ENCODE results near the gene AMN. TPM values are rescaled to one million over a fixed set of nuclear protein-coding genes. Genes with fewer than 3 reads are reported as not detected.

The AMN gene
- total and polyA plus RNA-seq, 2 donors (not counting 1 experiment from before 2014, with no cell fraction given) = 11.5 to 15.0 TPM

- peaks cover 0 to 18% (median 0%) of the 10 kb centered on the region in 3 donors for H3K9me3 ChIP-seq (ENCODE audit: control extremely low read depth in 1 of 3, control insufficient read depth in 2 of 3, insufficient read depth in 1 of 3, low read length in 2 of 3)
- intact Hi-C loops (cut with micrococcal nuclease) = no loop called here
- peak overlapping the region; percentile 50 for H3K4me3 Mint-ChIP-seq
- TF ChIP-seq CTCF (IDR thresholded peaks at IDR 0.05) (no peak), EZH2 (IDR thresholded peaks at IDR 0.05; ENCODE audit: borderline replicate concordance, insufficient read depth, low read depth, low read length, poor library complexity, severe bottlenecking) (no peak)
- POLR2A ChIA-PET = interaction anchor here (1.0 kb wide), 1 partner anchor 10 kb away, joined by 3 read pairs; no protein-coding TSS in a partner anchor
- ATAC-seq (ENCODE audit: low read depth) (no peak), DNase-seq (no peak)
- no peak overlapping the region for H3K9ac ChIP-seq (ENCODE audit: low read length)
- peaks cover 3% of the 10 kb centered on the region for H3K27me3 Mint-ChIP-seq
- H3K9me3 Mint-ChIP-seq (ENCODE audit: insufficient read depth) = no peaks in the 10 kb centered on the region
- WGBS (ENCODE audit: insufficient coverage) = 82% methylated on average over 32 of the region's 34 CpGs
- H3K4me1 Mint-ChIP-seq = peaks cover 31% of the 10 kb centered on the region
- H3K36me3 ChIP-seq (replicated peaks in 1 of 2; ENCODE audit: control extremely low read depth in 1 of 2, control insufficient read depth in 1 of 2, extremely low read depth in 1 of 2, insufficient read depth in 2 of 2, low read length in 1 of 2) = no peaks in the 10 kb centered on the region
- H3K27me3 ChIP-seq (replicated peaks in 1 of 4; ENCODE audit: control extremely low read depth in 1 of 4, control insufficient read depth in 3 of 4, insufficient read depth in 4 of 4, low read length in 3 of 4) = peaks cover 0 to 32% (median 6%) of the 10 kb centered on the region in 4 experiments
- H3K4me3 ChIP-seq (ENCODE audit: control extremely low read depth in 1 of 5, extremely low read depth in 1 of 5, insufficient read depth in 1 of 5, low read depth in 2 of 5, low read length in 4 of 5) = no peak overlapping the region
- no peaks in the 10 kb centered on the region for H3K79me2 ChIP-seq (ENCODE audit: control insufficient read depth, insufficient read depth, low read length)
- H3K27ac Mint-ChIP-seq = peak overlapping the region; percentile 20
- H2AFZ ChIP-seq (ENCODE audit: insufficient read depth, low read depth, low read length, poor library complexity, severe bottlenecking) = no peak overlapping the region
- H3K27ac ChIP-seq (ENCODE audit: low read length in 2 of 2) = no peak overlapping the region
- H3K4me2 ChIP-seq (replicated peaks; ENCODE audit: low read depth, low read length, poor library complexity, severe bottlenecking) = peak overlapping the region; percentile 100
- H4K20me1 ChIP-seq (ENCODE audit: control insufficient read depth, insufficient read depth, low read length, poor library complexity, severe bottlenecking) = peaks cover 19% of the 10 kb centered on the region
- CTCF ChIA-PET = interaction anchor here (0.7 to 1.7 kb wide), 2 partner anchors 30 to 237 kb away, joined by 3 to 11 read pairs; no protein-coding TSS in a partner anchor
- H3K4me1 ChIP-seq (ENCODE audit: control insufficient read depth in 2 of 2, insufficient read depth in 2 of 2, low read length in 2 of 2) = peaks cover 30 to 35% of the 10 kb centered on the region in 2 donors
These were observed 8.5 kb downstream of the AMN start for GRCh38 chr14:102930753-102931579.
